Activated naive CD4-positive, alpha-beta T cell treated with anti-CD3 and anti-CD28 coated beads, Interleukin-2, amount 50 U/mL, for 24 hours (primary cell): ENCODE data around the gene AR.
A peak's percentile ranks its signal among the peaks of the same experiment; 100 is the strongest.
"Not testable (repeated sequence)": the region's sequence is repeated elsewhere in the genome, so short reads cannot be mapped to it uniquely, and the experiment has no call there.

Source experiments
- H3K27ac Mint-ChIP-seq: one replicate; pipeline ENCODE4 v1.8.0; 2021; ENCODE audit warnings: mild to moderate bottlenecking, mixed read lengths
- H3K27me3 Mint-ChIP-seq: one replicate; pipeline ENCODE4 v1.8.0; 2021; ENCODE audit warnings: mixed read lengths
- H3K36me3 Mint-ChIP-seq: one replicate; pipeline ENCODE4 v1.8.0; 2021; ENCODE audit warnings: mixed read lengths
- H3K4me1 Mint-ChIP-seq: one replicate; pipeline ENCODE4 v1.8.0; 2021; ENCODE audit warnings: mixed read lengths
- H3K4me3 Mint-ChIP-seq: one replicate; pipeline ENCODE4 v1.8.0; 2021; ENCODE audit warnings: mild to moderate bottlenecking, mixed read lengths
- H3K9me3 Mint-ChIP-seq: one replicate; pipeline ENCODE4 v1.8.0; 2021; ENCODE audit warnings: mixed read lengths

Gene AR

DNA sequence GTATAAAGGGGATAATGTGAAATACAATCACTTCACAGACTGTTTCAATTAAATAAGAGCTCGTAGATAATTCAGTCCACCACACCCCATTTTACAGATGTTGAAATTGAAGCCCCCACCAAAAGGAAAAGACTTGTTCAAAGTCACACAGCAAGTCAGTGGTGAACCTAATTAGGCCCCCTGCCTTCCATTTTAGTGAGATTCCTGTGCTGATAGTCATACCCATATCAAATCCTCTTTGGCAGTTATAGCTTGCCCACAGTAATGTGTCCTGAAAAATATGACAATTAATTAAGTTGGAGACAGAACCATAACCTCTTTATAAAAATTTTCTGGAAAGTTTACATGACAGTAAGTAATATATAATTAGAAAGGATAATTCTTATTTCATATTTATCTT, 58.0 kb downstream of the AR start:
- Mint-ChIP-seq H3K9me3 (no peaks in the 10 kb centered on the region), H3K27me3 (no peaks in the 10 kb centered on the region), H3K27ac (no peak overlapping the region), H3K4me3 (no peak overlapping the region), H3K4me1 (no peaks in the 10 kb centered on the region), H3K36me3 (no peaks in the 10 kb centered on the region)

GRCh38 chrX:67604979-67605703, 61.3 kb downstream of the AR start:
- Mint-ChIP-seq H3K36me3 (no peaks in the 10 kb centered on the region), H3K27me3 (no peaks in the 10 kb centered on the region), H3K4me3 (no peak overlapping the region), H3K9me3 (no peaks in the 10 kb centered on the region), H3K4me1 (no peaks in the 10 kb centered on the region), H3K27ac (no peak overlapping the region)

- no peaks in the 10 kb centered on the region for H3K27me3 Mint-ChIP-seq
- H3K4me3 Mint-ChIP-seq, result no peak overlapping the region
- H3K27ac Mint-ChIP-seq, result no peak overlapping the region
- H3K9me3 Mint-ChIP-seq, result no peaks in the 10 kb centered on the region
- H3K36me3 Mint-ChIP-seq, result no peaks in the 10 kb centered on the region
- no peaks in the 10 kb centered on the region for H3K4me1 Mint-ChIP-seq
These were observed 63.6 kb downstream of the AR start for GRCh38 chrX:67607466-67607865.

DNA sequence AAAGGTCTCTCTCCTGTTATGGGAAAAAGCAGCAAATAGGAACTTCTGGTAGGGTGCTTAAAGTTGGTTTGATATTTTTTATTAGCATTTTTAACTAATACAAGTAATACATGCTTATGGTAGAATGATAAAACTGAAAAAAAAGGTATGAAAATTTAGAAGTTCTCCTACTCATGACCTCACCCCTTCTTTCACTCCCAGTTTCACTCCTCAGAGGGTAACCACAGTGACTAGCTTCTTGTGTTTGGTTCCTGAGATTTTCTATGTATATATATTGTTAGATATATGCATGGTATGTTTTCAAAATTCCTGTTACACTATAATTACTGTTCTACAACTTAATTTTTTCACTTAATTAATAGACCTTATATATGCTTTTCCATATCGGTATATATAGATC, 66.5 kb downstream of the AR start:
- Mint-ChIP-seq H3K4me1 (no peaks in the 10 kb centered on the region), H3K9me3 (no peaks in the 10 kb centered on the region), H3K27ac (no peak overlapping the region), H3K4me3 (no peak overlapping the region), H3K27me3 (no peaks in the 10 kb centered on the region), H3K36me3 (no peaks in the 10 kb centered on the region)

- H3K27me3 Mint-ChIP-seq, result no peaks in the 10 kb centered on the region
- no peaks in the 10 kb centered on the region for H3K4me1 Mint-ChIP-seq
- no peaks in the 10 kb centered on the region for H3K9me3 Mint-ChIP-seq
- H3K27ac Mint-ChIP-seq, result no peak overlapping the region
- no peak overlapping the region for H3K4me3 Mint-ChIP-seq
- no peaks in the 10 kb centered on the region for H3K36me3 Mint-ChIP-seq
These were observed 68.4 kb downstream of the AR start for GRCh38 chrX:67612231-67612630.

- no peaks in the 10 kb centered on the region for H3K27me3 Mint-ChIP-seq
- no peak overlapping the region for H3K27ac Mint-ChIP-seq
- no peaks in the 10 kb centered on the region for H3K36me3 Mint-ChIP-seq
- H3K4me1 Mint-ChIP-seq, result no peaks in the 10 kb centered on the region
- no peak overlapping the region for H3K4me3 Mint-ChIP-seq
- H3K9me3 Mint-ChIP-seq, result no peaks in the 10 kb centered on the region
These were observed 69.5 kb downstream of the AR start for GRCh38 chrX:67613366-67613765.

- H3K27me3 Mint-ChIP-seq, result no peaks in the 10 kb centered on the region
- H3K9me3 Mint-ChIP-seq, result no peaks in the 10 kb centered on the region
- H3K36me3 Mint-ChIP-seq, result no peaks in the 10 kb centered on the region
- no peak overlapping the region for H3K4me3 Mint-ChIP-seq
- no peaks in the 10 kb centered on the region for H3K4me1 Mint-ChIP-seq
- no peak overlapping the region for H3K27ac Mint-ChIP-seq
These were observed 70.2 kb downstream of the AR start for GRCh38 chrX:67613996-67614395.

GRCh38 chrX:67614423-67614822, 70.6 kb downstream of the AR start:
- no peaks in the 10 kb centered on the region for H3K27me3 Mint-ChIP-seq
- H3K27ac Mint-ChIP-seq, result no peak overlapping the region
- no peaks in the 10 kb centered on the region for H3K4me1 Mint-ChIP-seq
- H3K4me3 Mint-ChIP-seq, result no peak overlapping the region
- H3K36me3 Mint-ChIP-seq, result no peaks in the 10 kb centered on the region
- no peaks in the 10 kb centered on the region for H3K9me3 Mint-ChIP-seq

DNA sequence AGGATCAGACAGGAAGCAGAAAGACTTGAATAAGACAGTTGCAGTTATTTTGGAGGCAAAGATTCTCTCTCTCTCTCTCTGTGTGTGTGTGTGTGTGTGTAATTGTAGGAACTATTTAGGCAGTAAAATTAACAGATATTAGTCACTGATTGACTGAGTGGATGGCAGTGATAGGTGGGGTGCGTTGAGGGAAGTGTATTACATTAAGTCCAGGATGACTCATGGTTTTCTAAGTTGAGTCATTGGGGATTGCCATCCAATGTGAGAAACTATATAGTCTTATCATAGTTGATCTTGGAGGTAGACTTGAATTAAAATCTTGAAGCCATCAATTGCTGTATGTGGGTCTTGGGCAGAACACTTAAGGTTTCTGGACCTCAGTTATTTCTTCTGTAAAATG, 75.4 kb downstream of the AR start:
- Mint-ChIP-seq H3K36me3 (no peaks in the 10 kb centered on the region), H3K4me3 (no peak overlapping the region), H3K4me1 (no peaks in the 10 kb centered on the region), H3K27me3 (no peaks in the 10 kb centered on the region), H3K27ac (no peak overlapping the region), H3K9me3 (no peaks in the 10 kb centered on the region)

DNA sequence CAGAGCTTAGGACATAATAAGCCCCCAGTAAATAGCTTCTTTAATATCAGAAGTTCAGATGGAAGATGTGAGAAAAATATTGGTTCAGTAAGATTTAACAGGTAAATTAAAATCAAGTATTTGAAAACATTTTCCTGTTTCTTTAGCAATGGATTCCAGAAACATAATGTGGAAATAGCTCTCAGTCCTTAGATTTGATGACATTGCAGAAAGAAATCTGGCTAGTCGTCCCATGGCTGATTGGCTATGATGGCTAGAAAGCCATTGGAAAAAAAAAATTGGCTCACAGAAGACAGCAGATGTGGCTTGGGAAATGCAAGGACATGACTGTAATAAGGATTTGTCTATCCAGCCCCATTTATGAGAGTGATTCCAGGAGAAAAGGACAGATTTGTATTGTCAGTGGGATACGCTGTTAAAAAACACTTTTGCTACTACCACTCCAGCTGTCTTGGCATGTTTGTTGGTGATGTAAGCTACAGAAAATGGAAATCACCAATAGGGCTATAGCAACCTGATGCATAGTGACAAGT, 78.3 kb downstream of the AR start:
- Mint-ChIP-seq H3K36me3 (no peaks in the 10 kb centered on the region), H3K4me1 (no peaks in the 10 kb centered on the region), H3K9me3 (no peaks in the 10 kb centered on the region), H3K27me3 (no peaks in the 10 kb centered on the region), H3K27ac (no peak overlapping the region), H3K4me3 (no peak overlapping the region)

DNA sequence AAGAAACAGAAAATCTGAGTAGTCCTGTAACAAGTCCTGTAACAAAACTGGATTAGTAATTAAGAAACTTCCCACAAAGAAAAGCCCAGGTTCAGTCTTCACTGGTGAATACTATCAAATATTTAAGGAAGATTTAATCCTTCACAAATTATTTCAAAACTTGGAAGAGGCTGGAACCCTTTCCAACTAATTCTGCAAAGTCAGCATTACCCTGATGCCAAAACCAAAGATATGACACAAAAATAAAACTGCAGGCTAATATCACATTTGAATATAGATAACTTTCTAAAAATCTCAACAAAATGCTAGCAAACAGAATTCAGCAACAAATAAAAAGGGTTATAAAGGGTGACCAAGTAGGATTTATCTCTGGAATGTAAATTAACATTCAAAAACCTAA, 80.5 kb downstream of the AR start:
- H3K27me3 Mint-ChIP-seq, result no peaks in the 10 kb centered on the region

DNA sequence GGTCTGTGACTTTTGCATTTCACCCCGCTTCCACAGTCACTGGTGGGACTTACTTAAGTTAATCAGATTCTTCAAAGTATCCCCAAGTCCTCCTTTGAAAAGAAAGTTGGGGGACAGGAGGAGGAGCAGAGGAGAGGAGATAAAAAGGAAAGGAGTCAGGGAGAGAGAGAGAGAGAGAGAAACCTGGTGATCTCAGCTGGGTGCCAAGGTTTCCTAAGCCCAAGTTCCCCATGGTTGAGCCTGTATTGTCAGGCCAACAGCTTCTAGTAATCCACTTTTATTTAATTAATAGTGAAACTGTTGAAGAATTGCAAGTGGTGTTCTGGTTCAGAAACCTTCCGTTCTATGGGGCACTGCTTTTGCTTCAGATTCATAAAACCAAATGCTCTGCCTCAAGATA, 91.6 kb downstream of the AR start:
- H3K27ac Mint-ChIP-seq, result no peak overlapping the region
- no peak overlapping the region for H3K4me3 Mint-ChIP-seq
- no peaks in the 10 kb centered on the region for H3K36me3 Mint-ChIP-seq
- H3K9me3 Mint-ChIP-seq, result no peaks in the 10 kb centered on the region
- H3K27me3 Mint-ChIP-seq, result no peaks in the 10 kb centered on the region
- no peaks in the 10 kb centered on the region for H3K4me1 Mint-ChIP-seq

More for the DNA sequence above, 80.5 kb downstream of the AR start:
- Mint-ChIP-seq H3K4me3 (no peak overlapping the region), H3K4me1 (no peaks in the 10 kb centered on the region), H3K9me3 (no peaks in the 10 kb centered on the region), H3K36me3 (no peaks in the 10 kb centered on the region), H3K27ac (no peak overlapping the region)

DNA sequence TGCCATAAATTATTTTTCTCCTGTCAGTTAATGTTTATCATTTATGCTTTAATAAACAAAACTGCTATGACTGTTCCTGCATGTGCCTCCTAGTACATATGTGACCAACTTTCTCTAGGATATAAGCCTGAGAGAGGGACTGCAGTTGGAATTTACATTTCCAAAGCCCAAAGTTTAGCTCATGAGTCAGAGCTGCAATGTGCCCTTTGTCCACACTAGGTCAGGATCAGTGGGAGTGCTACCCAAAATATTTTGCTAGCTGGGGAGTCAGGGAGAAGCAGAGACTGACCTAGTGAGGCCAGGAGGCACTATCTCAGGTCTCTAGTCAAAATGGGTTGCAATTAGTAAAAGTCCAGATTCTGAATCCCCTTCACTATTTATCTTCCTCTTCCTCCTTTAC, 92.7 kb downstream of the AR start:
- no peak overlapping the region for H3K27ac Mint-ChIP-seq
- H3K4me3 Mint-ChIP-seq, result no peak overlapping the region
- no peaks in the 10 kb centered on the region for H3K4me1 Mint-ChIP-seq
- no peaks in the 10 kb centered on the region for H3K27me3 Mint-ChIP-seq
- no peaks in the 10 kb centered on the region for H3K9me3 Mint-ChIP-seq
- H3K36me3 Mint-ChIP-seq, result no peaks in the 10 kb centered on the region

DNA sequence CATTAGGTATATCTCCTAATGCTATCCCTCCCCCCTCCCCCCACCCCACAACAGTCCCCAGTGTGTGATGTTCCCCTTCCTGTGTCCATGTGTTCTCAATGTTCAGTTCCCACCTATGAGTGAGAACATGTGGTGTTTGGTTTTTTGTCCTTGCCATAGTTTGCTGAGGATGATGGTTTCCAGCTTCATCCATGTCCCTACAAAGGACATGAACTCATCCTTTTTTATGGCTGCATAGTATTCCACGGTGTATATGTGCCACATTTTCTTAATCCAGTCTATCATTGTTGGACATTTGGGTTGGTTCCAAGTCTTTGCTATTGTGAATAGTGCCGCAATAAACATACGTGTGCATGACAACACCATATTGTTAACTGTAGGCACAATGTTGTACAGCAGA, 93.5 kb downstream of the AR start:
- not testable (repeated sequence) for H3K4me1 Mint-ChIP-seq, H3K27me3 Mint-ChIP-seq, H3K4me3 Mint-ChIP-seq, H3K9me3 Mint-ChIP-seq, H3K36me3 Mint-ChIP-seq
- peak overlapping the region; percentile 30 for H3K27ac Mint-ChIP-seq

- Mint-ChIP-seq H3K36me3 (no peaks in the 10 kb centered on the region), H3K4me3 (no peak overlapping the region), H3K4me1 (no peaks in the 10 kb centered on the region)
These were observed 104.5 kb downstream of the AR start for GRCh38 chrX:67648361-67648760.

GRCh38 chrX:67651437-67652142, 107.8 kb downstream of the AR start:
- no peaks in the 10 kb centered on the region for H3K4me1 Mint-ChIP-seq
- no peak overlapping the region for H3K4me3 Mint-ChIP-seq
- no peaks in the 10 kb centered on the region for H3K36me3 Mint-ChIP-seq
- H3K27ac Mint-ChIP-seq, result no peak overlapping the region
- H3K27me3 Mint-ChIP-seq, result no peaks in the 10 kb centered on the region
- no peaks in the 10 kb centered on the region for H3K9me3 Mint-ChIP-seq

More at GRCh38 chrX:67648361-67648760, 104.5 kb downstream of the AR start:
- Mint-ChIP-seq H3K27ac (no peak overlapping the region), H3K27me3 (no peaks in the 10 kb centered on the region), H3K9me3 (no peaks in the 10 kb centered on the region)
